Lung (tissue), 12 donors: Measurements from ENCODE around the gene CSPG4. TPM values are rescaled to one million over a fixed set of nuclear protein-coding genes. Genes with fewer than 3 reads are reported as not detected.
A peak's percentile ranks its signal among the peaks of the same experiment; 100 is the strongest.
"Not testable (repeated sequence)": the region's sequence is repeated elsewhere in the genome, so short reads cannot be mapped to it uniquely, and the experiment has no call there.

Experiments
- ATAC-seq: fragments of 200-7000 bp; cut with Tn5 transposase; one replicate; pipeline ENCODE4 v1.9.1; 2020; ENCODE audit warnings: moderate number of reproducible peaks; ENCODE audit not compliant: insufficient read depth, low FRiP score
- DNase-seq, 3 donors: peaks; one replicate each; pipeline ENCODE4 v3.0.0-alpha.2; 2013 to 2017
- H3K27ac ChIP-seq, 2 donors: one replicate each; pipeline ENCODE4 v1.5.1; 2013; ENCODE audit warnings: mild to moderate bottlenecking in 2 of 2, moderate library complexity in 2 of 2, control low read depth in 1 of 2, inconsistent platforms in 1 of 2, low read depth in 1 of 2, low read length in 1 of 2
- H3K27me3 ChIP-seq, 3 donors: one replicate each; pipeline ENCODE4 v1.5.1; 2013; ENCODE audit warnings: low read length in 2 of 3; ENCODE audit not compliant: control insufficient read depth in 3 of 3, insufficient read depth in 3 of 3
- H3K36me3 ChIP-seq, 4 donors: one replicate each; pipeline ENCODE4 v1.5.1; 2013; ENCODE audit warnings: low read length in 4 of 4, mild to moderate bottlenecking in 1 of 4, moderate library complexity in 1 of 4; ENCODE audit not compliant: control insufficient read depth in 4 of 4, insufficient read depth in 4 of 4
- H3K4me1 ChIP-seq, 5 donors: one replicate each; pipeline ENCODE4 v1.5.1; 2013; ENCODE audit warnings: low read length in 5 of 5, mild to moderate bottlenecking in 2 of 5, moderate library complexity in 1 of 5; ENCODE audit not compliant: control insufficient read depth in 5 of 5, insufficient read depth in 5 of 5
- H3K4me3 ChIP-seq: one replicate; pipeline ENCODE4 v1.5.1; 2013; ENCODE audit warnings: mild to moderate bottlenecking, control low read depth, moderate library complexity
- H3K9ac ChIP-seq, 2 donors: one replicate each; pipeline ENCODE4 v1.5.1; 2013; ENCODE audit warnings: low read length in 2 of 2, control low read depth in 1 of 2; ENCODE audit not compliant: insufficient read depth in 1 of 2
- H3K9me3 ChIP-seq, 4 donors: one replicate each; pipeline ENCODE4 v1.5.1; 2013; ENCODE audit warnings: low read length in 3 of 4, mild to moderate bottlenecking in 1 of 4, moderate library complexity in 1 of 4; ENCODE audit not compliant: control insufficient read depth in 4 of 4, insufficient read depth in 3 of 4
- CTCF ChIP-seq: IDR thresholded peaks from 2 replicates; pipeline ENCODE4 v1.5.1; 2012; ENCODE audit warnings: mild to moderate bottlenecking; ENCODE audit errors: control extremely low read depth, extremely low read depth
- WGBS, 2 donors: extraction: QIAGEN DNeasy Blood & Tissue Kit; methylation state at CpG; one replicate each; pipeline ENCODE4 v1.1.7; 2013; 5-methylcytosine and 5-hydroxymethylcytosine counted together
- polyA plus RNA-seq, 2 donors: library from polyadenylated mRNA; stranded (reverse); fragments of 200-250 nt; gene quantifications; one replicate each; pipeline ENCODE4 v1.2.1, GENCODE V29; 2013
- total RNA-seq, 2 donors: library from RNA; depleted of rRNA in 1 of 2; stranded (reverse); fragments of >200 nt in 1 of 2; gene quantifications; one replicate each; pipeline ENCODE4 v1.2.1, GENCODE V29; 2014 to 2021
- donor health status: control.
- donor health status: control.
- donor health status: Bipolar disorder and iron deficiency.
- donor health status: healthy.
- donor health status: DM: yes; HTN: yes; CAD: no.

The CSPG4 gene
- total and polyA plus RNA-seq, 4 donors, result 8.5 to 38.1 (median 24.2) TPM

- TF ChIP-seq CTCF, result no peak
- Histone ChIP-seq H3K9me3 (no peaks in the 10 kb centered on the region), H3K4me3 (no peak overlapping the region), H3K27ac (no peak overlapping the region), H3K4me1 (peaks cover 0 to 10% (median 0%) of the 10 kb centered on the region in 5 donors), H3K9ac (no peak overlapping the region), H3K36me3 (no peaks in the 10 kb centered on the region), H3K27me3 (no peaks in the 10 kb centered on the region)
- ATAC-seq, result no peak
- WGBS, 2 donors, result 93 to 94% methylated on average over 14 of the region's 14 CpGs
- peak in 2 of 3 donors; percentile 54 to 71 for DNase-seq
These were observed 48.2 kb upstream of the CSPG4 start for GRCh38 chr15:75760704-75761435.

GRCh38 chr15:75760131-75760520, 47.5 kb upstream of the CSPG4 start:
- not testable (repeated sequence) for ATAC-seq, H3K27me3 ChIP-seq, H3K36me3 ChIP-seq, H3K4me3 ChIP-seq, H3K27ac ChIP-seq, H3K9ac ChIP-seq, H3K9me3 ChIP-seq, H3K4me1 ChIP-seq, DNase-seq
- 97 to 98% methylated on average over 5 to 7 of the region's 7 CpGs for WGBS, 2 donors

GRCh38 chr15:75759416-75760130, 46.9 kb upstream of the CSPG4 start:
- H3K4me1 ChIP-seq, result peaks cover 0 to 10% (median 0%) of the 10 kb centered on the region in 5 donors
- no peaks in the 10 kb centered on the region for H3K27me3 ChIP-seq
- no peak overlapping the region for H3K4me3 ChIP-seq
- H3K9me3 ChIP-seq, result no peaks in the 10 kb centered on the region
- no peaks in the 10 kb centered on the region for H3K36me3 ChIP-seq
- no peak for DNase-seq
- 80 to 85% methylated on average over 2 of the region's 2 CpGs for WGBS, 2 donors
- no peak for TF ChIP-seq CTCF
- ATAC-seq, result no peak
- H3K9ac ChIP-seq, result no peak overlapping the region
- no peak overlapping the region for H3K27ac ChIP-seq
